HFFc6 (cell line): ENCODE data around the gene TTLL12. TPM values are rescaled to one million over a fixed set of nuclear protein-coding genes. Genes with fewer than 3 reads are reported as not detected.

ENCODE experiments used
- DNase-seq: peaks from one replicate; pipeline ENCODE4 v3.0.0-alpha.2; 2018
- H3K27ac Mint-ChIP-seq: 2 replicates; pipeline ENCODE4 v1.8.0; 2020; ENCODE audit warnings: mild to moderate bottlenecking, mixed read lengths
- H3K27me3 Mint-ChIP-seq: 2 replicates; pipeline ENCODE4 v1.8.0; 2021; ENCODE audit warnings: mild to moderate bottlenecking, moderate library complexity, mixed read lengths; ENCODE audit not compliant: insufficient read depth
- H3K36me3 Mint-ChIP-seq: 2 replicates; pipeline ENCODE4 v1.8.0; 2021; ENCODE audit warnings: low read depth, mixed read lengths
- H3K4me1 Mint-ChIP-seq: 2 replicates; pipeline ENCODE4 v1.8.0; 2020; ENCODE audit warnings: low read depth, mixed read lengths
- H3K4me3 Mint-ChIP-seq: 2 replicates; pipeline ENCODE4 v1.8.0; 2020; ENCODE audit warnings: mild to moderate bottlenecking, moderate library complexity, mixed read lengths
- H3K9me3 Mint-ChIP-seq: 2 replicates; pipeline ENCODE4 v1.8.0; 2020; ENCODE audit warnings: mild to moderate bottlenecking, mixed read lengths
- CTCF ChIP-seq: fragments of 200-600 bp; sonication (generic); IDR thresholded peaks from 2 replicates; pipeline ENCODE4 v1.5.0; 2021; ENCODE audit warnings: antibody characterized with exemption, mild to moderate bottlenecking
- total RNA-seq, 6 experiments: library from RNA; stranded (reverse); fragmentation: NEBNext Ultra II Directional; extraction: Animal tissue kit (Norgen Biotek cat#: 25700); gene quantifications; 2 replicates in 1 of 6; 3 replicates in 5 of 6; pipeline ENCODE4 v1.2.3, GENCODE V29; 2021

Gene TTLL12
- total RNA-seq, 6 experiments from 2014 or later = 33.9 to 42.4 (median 38.7) TPM

- Mint-ChIP-seq H3K4me1 (peaks cover 3% of the 10 kb centered on the region), H3K27me3 (peaks cover 37% of the 10 kb centered on the region), H3K36me3 (no peaks in the 10 kb centered on the region), H3K9me3 (no peaks in the 10 kb centered on the region), H3K4me3 (no peak overlapping the region), H3K27ac (no peak overlapping the region)
- TF ChIP-seq CTCF = no peak
- DNase-seq = no peak
Observed at GRCh38 chr22:43220625-43221380, 33.9 kb upstream of the TTLL12 start.

- Mint-ChIP-seq H3K27ac (no peak overlapping the region), H3K27me3 (peaks cover 44% of the 10 kb centered on the region), H3K9me3 (no peaks in the 10 kb centered on the region), H3K4me1 (no peaks in the 10 kb centered on the region), H3K4me3 (no peak overlapping the region), H3K36me3 (no peaks in the 10 kb centered on the region)
- no peak for TF ChIP-seq CTCF
- DNase-seq = no peak
Observed at GRCh38 chr22:43218786-43219185, 31.9 kb upstream of the TTLL12 start.

GRCh38 chr22:43217285-43218030 is 30.5 kb upstream of the TTLL12 start:
- Mint-ChIP-seq H3K4me1 (no peaks in the 10 kb centered on the region), H3K4me3 (no peak overlapping the region), H3K27ac (no peak overlapping the region), H3K9me3 (no peaks in the 10 kb centered on the region), H3K27me3 (peaks cover 40% of the 10 kb centered on the region), H3K36me3 (no peaks in the 10 kb centered on the region)
- no peak for TF ChIP-seq CTCF
- no peak for DNase-seq

- peaks cover 40% of the 10 kb centered on the region for H3K27me3 Mint-ChIP-seq
- H3K4me1 Mint-ChIP-seq = no peaks in the 10 kb centered on the region
- TF ChIP-seq CTCF = no peak
- H3K36me3 Mint-ChIP-seq = no peaks in the 10 kb centered on the region
- no peak overlapping the region for H3K27ac Mint-ChIP-seq
- no peak overlapping the region for H3K4me3 Mint-ChIP-seq
- DNase-seq = no peak
- H3K9me3 Mint-ChIP-seq = no peaks in the 10 kb centered on the region
Observed at GRCh38 chr22:43216738-43217137, 29.8 kb upstream of the TTLL12 start.

- Mint-ChIP-seq H3K27me3 (peaks cover 28% of the 10 kb centered on the region), H3K4me1 (no peaks in the 10 kb centered on the region), H3K36me3 (no peaks in the 10 kb centered on the region), H3K4me3 (no peak overlapping the region), H3K27ac (no peak overlapping the region), H3K9me3 (no peaks in the 10 kb centered on the region)
- no peak for TF ChIP-seq CTCF
- no peak for DNase-seq
Observed at GRCh38 chr22:43213962-43214361, 27.0 kb upstream of the TTLL12 start.
